ENCODE results near the gene KLHL8. TPM values are rescaled to one million over a fixed set of nuclear protein-coding genes. Genes with fewer than 3 reads are reported as not detected.

The KLHL8 gene
- polyA plus RNA-seq, 1 donor from 2014 or later, result 15.0 TPM

- Histone ChIP-seq H3K9ac (ENCODE audit: low read length) (no peak overlapping the region), H4K20me1 (ENCODE audit: insufficient read depth) (no peaks in the 10 kb centered on the region), H3K9me2 (ENCODE audit: insufficient read depth, low read length) (no peaks in the 10 kb centered on the region), H3K4me3 (ENCODE audit: low read length) (no peak overlapping the region), H3K36me3 (ENCODE audit: insufficient read depth, low read length) (no peaks in the 10 kb centered on the region), H3F3A (ENCODE audit: insufficient read depth, low read length, poor library complexity, severe bottlenecking) (no peaks in the 10 kb centered on the region), H3K4me2 (ENCODE audit: low read length) (no peak overlapping the region), H3K9me3 (ENCODE audit: low read length) (no peaks in the 10 kb centered on the region), H3K79me2 (replicated peaks; ENCODE audit: insufficient read depth, low read length) (peaks cover 33% of the 10 kb centered on the region), H3K27ac (ENCODE audit: low read length) (no peak overlapping the region), H3K27me3 (ENCODE audit: insufficient read depth, low read depth, low read length) (no peaks in the 10 kb centered on the region), H2AFZ (ENCODE audit: low read depth, low read length) (no peak overlapping the region)
- TF ChIP-seq MXI1 (conservative IDR thresholded peaks at IDR 0.05; ENCODE audit: poor library complexity, severe bottlenecking), result no peak
- TF ChIP-seq CTCF (IDR thresholded peaks at IDR 0.05; ENCODE audit: poor library complexity, severe bottlenecking), result no peak
- TF ChIP-seq, protein P1, sequence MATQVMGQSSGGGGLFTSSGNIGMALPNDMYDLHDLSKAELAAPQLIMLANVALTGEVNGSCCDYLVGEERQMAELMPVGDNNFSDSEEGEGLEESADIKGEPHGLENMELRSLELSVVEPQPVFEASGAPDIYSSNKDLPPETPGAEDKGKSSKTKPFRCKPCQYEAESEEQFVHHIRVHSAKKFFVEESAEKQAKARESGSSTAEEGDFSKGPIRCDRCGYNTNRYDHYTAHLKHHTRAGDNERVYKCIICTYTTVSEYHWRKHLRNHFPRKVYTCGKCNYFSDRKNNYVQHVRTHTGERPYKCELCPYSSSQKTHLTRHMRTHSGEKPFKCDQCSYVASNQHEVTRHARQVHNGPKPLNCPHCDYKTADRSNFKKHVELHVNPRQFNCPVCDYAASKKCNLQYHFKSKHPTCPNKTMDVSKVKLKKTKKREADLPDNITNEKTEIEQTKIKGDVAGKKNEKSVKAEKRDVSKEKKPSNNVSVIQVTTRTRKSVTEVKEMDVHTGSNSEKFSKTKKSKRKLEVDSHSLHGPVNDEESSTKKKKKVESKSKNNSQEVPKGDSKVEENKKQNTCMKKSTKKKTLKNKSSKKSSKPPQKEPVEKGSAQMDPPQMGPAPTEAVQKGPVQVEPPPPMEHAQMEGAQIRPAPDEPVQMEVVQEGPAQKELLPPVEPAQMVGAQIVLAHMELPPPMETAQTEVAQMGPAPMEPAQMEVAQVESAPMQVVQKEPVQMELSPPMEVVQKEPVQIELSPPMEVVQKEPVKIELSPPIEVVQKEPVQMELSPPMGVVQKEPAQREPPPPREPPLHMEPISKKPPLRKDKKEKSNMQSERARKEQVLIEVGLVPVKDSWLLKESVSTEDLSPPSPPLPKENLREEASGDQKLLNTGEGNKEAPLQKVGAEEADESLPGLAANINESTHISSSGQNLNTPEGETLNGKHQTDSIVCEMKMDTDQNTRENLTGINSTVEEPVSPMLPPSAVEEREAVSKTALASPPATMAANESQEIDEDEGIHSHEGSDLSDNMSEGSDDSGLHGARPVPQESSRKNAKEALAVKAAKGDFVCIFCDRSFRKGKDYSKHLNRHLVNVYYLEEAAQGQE (IDR thresholded peaks at IDR 0.05; ENCODE audit: borderline replicate concordance), result no peak
- no peak for TF ChIP-seq RAD21 (conservative IDR thresholded peaks at IDR 0.05)
Observed at GRCh38 chr4:87216469-87216868, 3.9 kb downstream of the KLHL8 start.

- Histone ChIP-seq H4K20me1 (ENCODE audit: insufficient read depth) (no peaks in the 10 kb centered on the region), H3F3A (ENCODE audit: insufficient read depth, low read length, poor library complexity, severe bottlenecking) (no peaks in the 10 kb centered on the region), H3K9ac (ENCODE audit: low read length) (no peak overlapping the region), H3K36me3 (ENCODE audit: insufficient read depth, low read length) (no peaks in the 10 kb centered on the region), H3K27me3 (ENCODE audit: insufficient read depth, low read depth, low read length) (no peaks in the 10 kb centered on the region), H3K27ac (ENCODE audit: low read length) (no peak overlapping the region), H3K4me2 (ENCODE audit: low read length) (no peak overlapping the region), H3K9me2 (ENCODE audit: insufficient read depth, low read length) (no peaks in the 10 kb centered on the region), H3K9me3 (ENCODE audit: low read length) (no peaks in the 10 kb centered on the region), H3K79me2 (replicated peaks; ENCODE audit: insufficient read depth, low read length) (peaks cover 33% of the 10 kb centered on the region), H3K4me3 (ENCODE audit: low read length) (no peak overlapping the region), H2AFZ (ENCODE audit: low read depth, low read length) (no peak overlapping the region)
- TF ChIP-seq, protein P1 (IDR thresholded peaks at IDR 0.05; ENCODE audit: borderline replicate concordance), result no peak
- TF ChIP-seq EZH2 (IDR thresholded peaks at IDR 0.05; ENCODE audit: borderline replicate concordance, insufficient read depth, low read length, poor library complexity, severe bottlenecking), result no peak
- TF ChIP-seq POLR2AphosphoS5 (IDR thresholded peaks at IDR 0.05), result no peak
- no peak for TF ChIP-seq TAF1 (IDR thresholded peaks at IDR 0.05; ENCODE audit: low read depth)
- TF ChIP-seq MXI1 (conservative IDR thresholded peaks at IDR 0.05; ENCODE audit: poor library complexity, severe bottlenecking), result no peak
- TF ChIP-seq SMC3 (conservative IDR thresholded peaks at IDR 0.05; ENCODE audit: poor library complexity), result no peak
- TF ChIP-seq EP300 (conservative IDR thresholded peaks at IDR 0.05; ENCODE audit: poor library complexity, severe bottlenecking), result no peak
- no peak for TF ChIP-seq RAD21 (conservative IDR thresholded peaks at IDR 0.05)
- TF ChIP-seq CTCF (IDR thresholded peaks at IDR 0.05; ENCODE audit: poor library complexity, severe bottlenecking), result no peak
Observed at GRCh38 chr4:87213421-87214075, 6.9 kb downstream of the KLHL8 start.

All from neural cell (in vitro differentiated cells).